ENCODE results near the gene UNC5A. TPM values are rescaled to one million over a fixed set of nuclear protein-coding genes. Genes with fewer than 3 reads are reported as not detected.

UNC5A gene
- total and polyA plus RNA-seq, 10 of the 15 experiments (the other 5 are each of a cell fraction or from before 2014, with no cell fraction given), result not detected

GRCh38 chr5:176929654-176930053 lies 119.3 kb downstream of the UNC5A start (continued):
- TF ChIP-seq SMC3 (IDR thresholded peaks at IDR 0.05; ENCODE audit: borderline replicate concordance, low read length) (no peak), CTCF (IDR thresholded peaks at IDR 0.05 in 2 of 3, conservative IDR thresholded peaks at IDR 0.05 in 1 of 3; ENCODE audit: control insufficient read depth in 2 of 3, extremely low read depth in 1 of 3, insufficient read depth in 1 of 3, low read depth in 3 of 3, low read length in 3 of 3) (no peak), EGR1 (IDR thresholded peaks at IDR 0.05; ENCODE audit: borderline replicate concordance in 1 of 2, low read depth in 2 of 2, low read length in 2 of 2) (no peak), SUZ12 (IDR thresholded peaks at IDR 0.05; ENCODE audit: unreplicated experiment) (no peak), ZNF687 (IDR thresholded peaks at IDR 0.05) (no peak)

Other genes with a start within 250 kb of the UNC5A start
- 8.3 and 10.1 TPM in 2 replicates for gene GPRIN1, start 200.4 kb upstream of the UNC5A start, total RNA-seq (2014; rRNA removed)
- 4.7 and 5.8 TPM in 2 replicates for gene GPRIN1, start 200.4 kb upstream of the UNC5A start, total RNA-seq (2014; rRNA removed; fragmentation: Illumina TruSeq; extraction: Trizol)
- 14.2 and 16.3 TPM in 2 replicates for gene GPRIN1, start 200.4 kb upstream of the UNC5A start, total RNA-seq (2021)
- gene GPRIN1, start 200.4 kb upstream of the UNC5A start, polyA plus RNA-seq (2011; rRNA removed), result 0.59 and 1.7 TPM in 2 replicates
- gene GPRIN1, start 200.4 kb upstream of the UNC5A start, polyA plus RNA-seq (2014; fragmentation: Illumina TruSeq; extraction: Trizol), result 3.4 and 5.5 TPM in 2 replicates
- under 1 TPM; 0.52 to 0.60 TPM for gene GPRIN1, start 200.4 kb upstream of the UNC5A start, polyA plus RNA-seq (2014; fragmentation: Nextera tagmentation; extraction: Ambion mirVana)
- 7.6 and 9.4 TPM in 2 replicates for gene GPRIN1, start 200.4 kb upstream of the UNC5A start, polyA plus RNA-seq (2014; rRNA removed)
- gene GPRIN1, start 200.4 kb upstream of the UNC5A start, polyA plus RNA-seq (2016; fragmentation: Nextera tagmentation; extraction: Ambion mirVana), result 1 to 10 TPM in 1 of 2 experiments, under 1 TPM in 1; 0.74 to 3.5 TPM
- not detected in 2 replicates for gene SNCB, start 180.0 kb upstream of the UNC5A start, total RNA-seq (2014; rRNA removed)
- gene SNCB, start 180.0 kb upstream of the UNC5A start, total RNA-seq (2014; rRNA removed; fragmentation: Illumina TruSeq; extraction: Trizol), result not detected in 2 replicates
- not detected in 2 replicates for gene SNCB, start 180.0 kb upstream of the UNC5A start, total RNA-seq (2021)
- 0.75 and 1.1 TPM in 2 replicates for gene SNCB, start 180.0 kb upstream of the UNC5A start, polyA plus RNA-seq (2011; rRNA removed)
- not detected in 2 replicates for gene SNCB, start 180.0 kb upstream of the UNC5A start, polyA plus RNA-seq (2014; fragmentation: Illumina TruSeq; extraction: Trizol)
- not detected for gene SNCB, start 180.0 kb upstream of the UNC5A start, polyA plus RNA-seq (2014; fragmentation: Nextera tagmentation; extraction: Ambion mirVana)
- gene SNCB, start 180.0 kb upstream of the UNC5A start, polyA plus RNA-seq (2014; rRNA removed), result not detected in 2 replicates
- not detected for gene SNCB, start 180.0 kb upstream of the UNC5A start, polyA plus RNA-seq (2016; fragmentation: Nextera tagmentation; extraction: Ambion mirVana)
- gene EIF4E1B, start 179.9 kb upstream of the UNC5A start, total RNA-seq (2014; rRNA removed), result not detected in 2 replicates
- not detected in 2 replicates for gene EIF4E1B, start 179.9 kb upstream of the UNC5A start, total RNA-seq (2014; rRNA removed; fragmentation: Illumina TruSeq; extraction: Trizol)
- gene EIF4E1B, start 179.9 kb upstream of the UNC5A start, total RNA-seq (2021), result not detected in 2 replicates
- not detected in 2 replicates for gene EIF4E1B, start 179.9 kb upstream of the UNC5A start, polyA plus RNA-seq (2011; rRNA removed)
- gene EIF4E1B, start 179.9 kb upstream of the UNC5A start, polyA plus RNA-seq (2014; fragmentation: Illumina TruSeq; extraction: Trizol), result not detected in 2 replicates
- gene EIF4E1B, start 179.9 kb upstream of the UNC5A start, polyA plus RNA-seq (2014; fragmentation: Nextera tagmentation; extraction: Ambion mirVana), result not detected
- not detected in 2 replicates for gene EIF4E1B, start 179.9 kb upstream of the UNC5A start, polyA plus RNA-seq (2014; rRNA removed)
- gene EIF4E1B, start 179.9 kb upstream of the UNC5A start, polyA plus RNA-seq (2016; fragmentation: Nextera tagmentation; extraction: Ambion mirVana), result not detected
- gene TSPAN17, start 163.1 kb upstream of the UNC5A start, total RNA-seq (2014; rRNA removed), result 6.7 and 7.3 TPM in 2 replicates
- 10.6 and 11.4 TPM in 2 replicates for gene TSPAN17, start 163.1 kb upstream of the UNC5A start, total RNA-seq (2014; rRNA removed; fragmentation: Illumina TruSeq; extraction: Trizol)
- gene TSPAN17, start 163.1 kb upstream of the UNC5A start, total RNA-seq (2021), result 15.6 and 16.3 TPM in 2 replicates
- gene TSPAN17, start 163.1 kb upstream of the UNC5A start, polyA plus RNA-seq (2011; rRNA removed), result 9.2 and 14.0 TPM in 2 replicates
- 7.6 and 11.8 TPM in 2 replicates for gene TSPAN17, start 163.1 kb upstream of the UNC5A start, polyA plus RNA-seq (2014; fragmentation: Illumina TruSeq; extraction: Trizol)
- 1 to 10 TPM in 1 of 2 experiments, under 1 TPM in 1; 0.24 to 1.2 TPM for gene TSPAN17, start 163.1 kb upstream of the UNC5A start, polyA plus RNA-seq (2014; fragmentation: Nextera tagmentation; extraction: Ambion mirVana)
- gene TSPAN17, start 163.1 kb upstream of the UNC5A start, polyA plus RNA-seq (2014; rRNA removed), result 14.3 and 17.1 TPM in 2 replicates
- gene TSPAN17, start 163.1 kb upstream of the UNC5A start, polyA plus RNA-seq (2016; fragmentation: Nextera tagmentation; extraction: Ambion mirVana), result 1 to 10 TPM; 8.9 to 9.5 TPM
- gene HK3, start 88.8 kb downstream of the UNC5A start, total RNA-seq (2014; rRNA removed), result 0.79 and 0.93 TPM in 2 replicates
- 0.18 TPM in 1 of 2 replicates, not detected in the other for gene HK3, start 88.8 kb downstream of the UNC5A start, total RNA-seq (2014; rRNA removed; fragmentation: Illumina TruSeq; extraction: Trizol)
- gene HK3, start 88.8 kb downstream of the UNC5A start, total RNA-seq (2021), result 0.13 and 0.64 TPM in 2 replicates
- not detected in 2 replicates for gene HK3, start 88.8 kb downstream of the UNC5A start, polyA plus RNA-seq (2011; rRNA removed)
- gene HK3, start 88.8 kb downstream of the UNC5A start, polyA plus RNA-seq (2014; fragmentation: Illumina TruSeq; extraction: Trizol), result 0.19 TPM in 1 of 2 replicates, not detected in the other
- not detected for gene HK3, start 88.8 kb downstream of the UNC5A start, polyA plus RNA-seq (2014; fragmentation: Nextera tagmentation; extraction: Ambion mirVana)
- 0.42 and 1.3 TPM in 2 replicates for gene HK3, start 88.8 kb downstream of the UNC5A start, polyA plus RNA-seq (2014; rRNA removed)
- gene HK3, start 88.8 kb downstream of the UNC5A start, polyA plus RNA-seq (2016; fragmentation: Nextera tagmentation; extraction: Ambion mirVana), result under 1 TPM in 1 of 2 experiments, not detected in 1; 0.32 TPM
- gene UIMC1, start 196.2 kb downstream of the UNC5A start, total RNA-seq (2014; rRNA removed), result 30.5 and 34.8 TPM in 2 replicates
- 48.7 and 49.3 TPM in 2 replicates for gene UIMC1, start 196.2 kb downstream of the UNC5A start, total RNA-seq (2014; rRNA removed; fragmentation: Illumina TruSeq; extraction: Trizol)
- gene UIMC1, start 196.2 kb downstream of the UNC5A start, total RNA-seq (2021), result 51.4 and 54.9 TPM in 2 replicates
- gene UIMC1, start 196.2 kb downstream of the UNC5A start, polyA plus RNA-seq (2011; rRNA removed), result 30.0 and 42.6 TPM in 2 replicates
- gene UIMC1, start 196.2 kb downstream of the UNC5A start, polyA plus RNA-seq (2014; fragmentation: Illumina TruSeq; extraction: Trizol), result 45.3 and 50.9 TPM in 2 replicates
- gene UIMC1, start 196.2 kb downstream of the UNC5A start, polyA plus RNA-seq (2014; fragmentation: Nextera tagmentation; extraction: Ambion mirVana), result 10 to 100 TPM; 16.2 to 24.7 TPM
- 26.6 and 30.9 TPM in 2 replicates for gene UIMC1, start 196.2 kb downstream of the UNC5A start, polyA plus RNA-seq (2014; rRNA removed)
- 10 to 100 TPM; 30.7 to 34.5 TPM for gene UIMC1, start 196.2 kb downstream of the UNC5A start, polyA plus RNA-seq (2016; fragmentation: Nextera tagmentation; extraction: Ambion mirVana)
- 25.9 and 27.9 TPM in 2 replicates for gene ZNF346, start 212.1 kb downstream of the UNC5A start, total RNA-seq (2014; rRNA removed)
- gene ZNF346, start 212.1 kb downstream of the UNC5A start, total RNA-seq (2014; rRNA removed; fragmentation: Illumina TruSeq; extraction: Trizol), result 21.6 and 22.9 TPM in 2 replicates
- gene ZNF346, start 212.1 kb downstream of the UNC5A start, total RNA-seq (2021), result 18.4 and 25.1 TPM in 2 replicates
- gene ZNF346, start 212.1 kb downstream of the UNC5A start, polyA plus RNA-seq (2011; rRNA removed), result 14.7 and 15.5 TPM in 2 replicates
- 17.5 and 24.8 TPM in 2 replicates for gene ZNF346, start 212.1 kb downstream of the UNC5A start, polyA plus RNA-seq (2014; fragmentation: Illumina TruSeq; extraction: Trizol)
- 1 to 10 TPM; 6.5 to 7.2 TPM for gene ZNF346, start 212.1 kb downstream of the UNC5A start, polyA plus RNA-seq (2014; fragmentation: Nextera tagmentation; extraction: Ambion mirVana)
- 23.2 and 23.5 TPM in 2 replicates for gene ZNF346, start 212.1 kb downstream of the UNC5A start, polyA plus RNA-seq (2014; rRNA removed)
- gene ZNF346, start 212.1 kb downstream of the UNC5A start, polyA plus RNA-seq (2016; fragmentation: Nextera tagmentation; extraction: Ambion mirVana), result 10 to 100 TPM; 26.5 to 30.2 TPM

Data from GM12878 (cell line).